Muscle of leg (tissue), 11 donors: ENCODE data around the gene ABHD10. TPM values are rescaled to one million over a fixed set of nuclear protein-coding genes. Genes with fewer than 3 reads are reported as not detected.

Source experiments
- DNase-seq: peaks from one replicate; pipeline ENCODE4 v3.0.0; 2013
- H3K27ac ChIP-seq: one replicate; pipeline ENCODE4 v1.5.1; 2013; ENCODE audit warnings: mild to moderate bottlenecking, low read length, control low read depth
- H3K27me3 ChIP-seq: one replicate; pipeline ENCODE4 v1.6.1; 2013; ENCODE audit warnings: low read length; ENCODE audit not compliant: control insufficient read depth, insufficient read depth
- H3K36me3 ChIP-seq: one replicate; pipeline ENCODE4 v1.6.1; 2013; ENCODE audit warnings: low read length; ENCODE audit not compliant: control insufficient read depth, insufficient read depth
- H3K4me1 ChIP-seq: one replicate; pipeline ENCODE4 v1.6.1; 2013; ENCODE audit warnings: low read length; ENCODE audit not compliant: control insufficient read depth, insufficient read depth
- H3K4me3 ChIP-seq: one replicate; pipeline ENCODE4 v1.5.1; 2013; ENCODE audit warnings: low read length, control low read depth
- H3K9me3 ChIP-seq: replicated peaks from 2 replicates; pipeline ENCODE4 v1.6.1; 2013; ENCODE audit warnings: low read depth, low read length; ENCODE audit not compliant: control insufficient read depth
- WGBS: methylation state at CpG from one replicate; pipeline ENCODE4 v1.1.5; 2013; ENCODE audit warnings: missing lambda C conversion rate; ENCODE audit not compliant: insufficient coverage; 5-methylcytosine and 5-hydroxymethylcytosine counted together
- polyA plus RNA-seq, 8 donors: library from polyadenylated mRNA; unstranded; fragments of 120-200 nt; gene quantifications; one replicate each; pipeline versions ENCODE4 v1.2.1 to v1.2.3, GENCODE V29; 2013; ENCODE audit warnings: inconsistent platforms in 1 of 8, low replicate concordance in 1 of 8; ENCODE audit not compliant: insufficient read length in 8 of 8, insufficient read depth in 1 of 8
- total RNA-seq: library from RNA; stranded (reverse); fragments of 120-200 nt; gene quantifications from one replicate; pipeline ENCODE4 v1.2.4, GENCODE V29; 2013

Gene ABHD10
- total and polyA plus RNA-seq, 9 donors: 21.0 to 27.0 (median 23.1) TPM

DNA sequence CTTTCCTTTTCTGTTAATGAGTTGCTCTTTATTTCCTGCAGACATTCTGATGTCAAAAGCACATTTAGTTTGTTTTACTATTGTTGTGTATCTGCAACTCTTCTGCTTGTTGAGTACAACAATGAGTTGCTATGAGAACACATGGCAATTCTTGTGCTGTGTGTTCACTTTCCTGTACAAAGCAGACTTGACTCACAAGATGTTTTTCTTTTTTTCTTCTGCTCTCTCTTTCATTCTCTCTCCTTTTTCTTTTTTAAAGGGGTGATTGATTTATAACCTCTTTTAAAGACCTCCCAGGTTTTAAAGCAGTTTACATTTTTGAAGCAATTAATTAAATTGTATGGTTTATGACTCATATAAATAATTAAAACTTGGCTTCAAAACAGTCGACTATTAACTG lies 31.6 kb upstream of the ABHD10 start:
- DNase-seq: peak; percentile 29
- Histone ChIP-seq H3K27me3 (no peaks in the 10 kb centered on the region), H3K9me3 (no peaks in the 10 kb centered on the region), H3K27ac (no peak overlapping the region), H3K36me3 (peaks cover 7% of the 10 kb centered on the region), H3K4me1 (no peaks in the 10 kb centered on the region), H3K4me3 (no peak overlapping the region)
- WGBS: no CpG with 5 or more reads among the region's 1 CpG

DNA sequence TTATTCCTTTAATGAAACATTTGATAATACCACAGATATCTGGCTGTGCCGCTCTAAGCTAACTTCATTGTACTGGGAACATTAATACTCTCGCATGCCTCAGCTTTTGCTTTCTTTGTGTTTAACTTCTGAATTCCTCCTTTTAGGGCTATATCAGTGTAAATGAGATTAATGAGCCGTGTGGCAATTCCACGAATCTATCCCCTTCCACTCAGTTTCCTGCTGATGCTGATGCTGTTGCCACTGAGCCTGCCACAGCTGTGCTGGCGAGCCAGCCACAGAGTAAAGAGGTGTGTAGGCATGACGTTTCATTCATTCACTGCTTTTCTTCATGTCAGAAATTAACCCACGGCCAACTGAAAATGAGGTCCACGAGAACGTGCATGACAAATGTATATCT lies 30.0 kb upstream of the ABHD10 start:
- Histone ChIP-seq H3K27ac (no peak overlapping the region), H3K4me1 (no peaks in the 10 kb centered on the region), H3K4me3 (no peak overlapping the region), H3K36me3 (peaks cover 16% of the 10 kb centered on the region), H3K27me3 (no peaks in the 10 kb centered on the region), H3K9me3 (no peaks in the 10 kb centered on the region)
- DNase-seq: no peak
- WGBS: 83% methylated on average over 1 of the region's 9 CpGs

DNA sequence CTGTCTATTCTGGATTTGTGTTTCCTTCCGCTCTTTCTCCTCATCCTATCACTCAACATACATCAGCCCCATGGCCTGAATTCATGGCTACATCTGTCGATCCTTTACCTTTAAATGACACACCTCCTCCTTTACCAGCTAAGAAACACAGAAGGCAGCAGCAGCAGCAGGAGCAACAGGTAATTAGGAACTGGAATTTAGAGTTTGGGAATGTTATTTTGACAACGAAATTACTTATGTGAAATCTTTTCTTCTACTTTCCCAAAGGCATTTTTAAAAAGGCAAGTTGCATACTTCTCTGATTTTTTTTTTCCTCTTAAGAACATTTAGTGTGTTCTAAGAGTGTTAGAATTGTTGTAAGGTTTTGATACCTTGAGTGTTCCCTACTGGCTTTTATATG lies 29.1 kb upstream of the ABHD10 start:
- Histone ChIP-seq H3K9me3 (no peaks in the 10 kb centered on the region), H3K27me3 (no peaks in the 10 kb centered on the region), H3K4me3 (no peak overlapping the region), H3K27ac (no peak overlapping the region), H3K36me3 (peaks cover 16% of the 10 kb centered on the region), H3K4me1 (no peaks in the 10 kb centered on the region)
- DNase-seq: no peak
- WGBS: 90% methylated on average over 1 of the region's 3 CpGs

DNA sequence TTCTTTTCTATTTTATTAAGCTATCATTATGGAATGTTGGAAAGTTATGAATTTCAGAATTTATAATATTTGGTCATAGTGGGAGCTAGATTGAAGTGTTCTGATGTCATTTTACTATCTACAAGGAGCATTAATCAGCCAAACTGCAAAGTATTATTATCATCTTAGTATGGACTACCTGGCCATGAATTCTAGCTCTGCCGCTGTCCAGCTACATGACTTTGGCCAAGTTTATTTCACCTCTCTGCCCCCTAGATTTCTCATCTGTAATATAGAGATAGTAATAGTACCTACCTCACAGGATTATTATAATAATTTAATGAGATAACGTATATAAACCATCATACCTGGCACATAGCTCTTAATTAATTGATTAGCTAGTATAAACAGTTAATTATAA lies 27.8 kb upstream of the ABHD10 start:
- DNase-seq: no peak
- peaks cover 22% of the 10 kb centered on the region for H3K36me3 ChIP-seq

DNA sequence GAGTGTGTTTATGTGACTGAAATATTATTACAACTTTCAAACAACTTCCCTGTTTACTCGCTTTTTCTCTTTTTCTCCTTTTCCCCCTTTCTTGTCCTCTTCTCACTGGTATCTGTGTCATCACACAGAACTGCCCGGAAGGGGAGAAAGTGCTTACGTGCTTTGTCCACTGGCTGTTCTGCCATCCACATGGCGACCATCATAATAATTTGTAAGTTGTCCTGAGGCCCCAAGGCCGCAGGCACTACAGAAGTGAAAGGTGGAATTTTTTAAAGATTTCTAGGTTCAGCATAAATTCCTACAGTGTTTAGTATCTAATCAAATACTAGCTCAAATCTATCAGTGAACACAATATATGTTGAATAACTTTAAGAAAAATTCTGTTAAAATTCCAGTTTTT lies 26.7 kb upstream of the ABHD10 start:
- no peak for DNase-seq
- WGBS: 71% methylated on average over 1 of the region's 5 CpGs

More for the DNA sequence above, 27.8 kb upstream of the ABHD10 start:
- Histone ChIP-seq H3K27ac (no peak overlapping the region), H3K9me3 (no peaks in the 10 kb centered on the region), H3K4me3 (no peak overlapping the region), H3K4me1 (no peaks in the 10 kb centered on the region), H3K27me3 (no peaks in the 10 kb centered on the region)
- WGBS: no CpG with 5 or more reads among the region's 2 CpGs

DNA sequence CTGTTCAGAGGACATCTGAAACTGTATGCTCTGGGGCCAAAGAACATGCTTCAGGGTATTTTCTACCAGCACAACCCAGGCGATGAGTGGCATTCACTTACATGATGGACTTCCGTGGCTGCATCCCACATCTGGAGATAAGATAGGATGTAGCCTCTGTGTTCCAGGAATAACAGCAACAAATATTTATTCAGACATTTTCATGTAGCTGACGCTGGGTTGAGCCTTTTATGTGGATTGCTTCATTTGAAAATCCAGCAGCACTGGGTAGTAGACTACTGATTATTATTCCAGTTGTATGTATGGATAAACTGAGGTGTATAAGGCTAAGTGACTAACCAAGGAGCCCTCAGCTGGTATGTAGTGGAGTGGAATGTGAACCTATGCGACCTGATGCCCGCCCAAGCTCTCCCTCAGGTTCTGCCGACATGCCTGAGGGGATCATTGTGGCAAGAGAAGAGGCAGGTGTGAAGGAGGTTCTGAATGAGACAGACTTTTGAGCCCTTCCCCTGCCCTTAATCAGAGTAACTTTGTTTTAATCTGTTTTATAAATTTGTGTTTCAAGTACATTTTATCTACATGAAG lies 25.9 kb upstream of the ABHD10 start:
- 100% methylated on average over 1 of the region's 6 CpGs for WGBS
- H3K4me1 ChIP-seq: peaks cover 2% of the 10 kb centered on the region
- H3K9me3 ChIP-seq: no peaks in the 10 kb centered on the region
- H3K36me3 ChIP-seq: peaks cover 19% of the 10 kb centered on the region
- DNase-seq: no peak
- H3K4me3 ChIP-seq: no peak overlapping the region
- no peak overlapping the region for H3K27ac ChIP-seq
- no peaks in the 10 kb centered on the region for H3K27me3 ChIP-seq

More for the DNA sequence above, 26.7 kb upstream of the ABHD10 start:
- no peaks in the 10 kb centered on the region for H3K9me3 ChIP-seq
- no peak overlapping the region for H3K27ac ChIP-seq
- no peaks in the 10 kb centered on the region for H3K27me3 ChIP-seq
- no peak overlapping the region for H3K4me3 ChIP-seq
- H3K36me3 ChIP-seq: peaks cover 19% of the 10 kb centered on the region
- peaks cover 2% of the 10 kb centered on the region for H3K4me1 ChIP-seq

DNA sequence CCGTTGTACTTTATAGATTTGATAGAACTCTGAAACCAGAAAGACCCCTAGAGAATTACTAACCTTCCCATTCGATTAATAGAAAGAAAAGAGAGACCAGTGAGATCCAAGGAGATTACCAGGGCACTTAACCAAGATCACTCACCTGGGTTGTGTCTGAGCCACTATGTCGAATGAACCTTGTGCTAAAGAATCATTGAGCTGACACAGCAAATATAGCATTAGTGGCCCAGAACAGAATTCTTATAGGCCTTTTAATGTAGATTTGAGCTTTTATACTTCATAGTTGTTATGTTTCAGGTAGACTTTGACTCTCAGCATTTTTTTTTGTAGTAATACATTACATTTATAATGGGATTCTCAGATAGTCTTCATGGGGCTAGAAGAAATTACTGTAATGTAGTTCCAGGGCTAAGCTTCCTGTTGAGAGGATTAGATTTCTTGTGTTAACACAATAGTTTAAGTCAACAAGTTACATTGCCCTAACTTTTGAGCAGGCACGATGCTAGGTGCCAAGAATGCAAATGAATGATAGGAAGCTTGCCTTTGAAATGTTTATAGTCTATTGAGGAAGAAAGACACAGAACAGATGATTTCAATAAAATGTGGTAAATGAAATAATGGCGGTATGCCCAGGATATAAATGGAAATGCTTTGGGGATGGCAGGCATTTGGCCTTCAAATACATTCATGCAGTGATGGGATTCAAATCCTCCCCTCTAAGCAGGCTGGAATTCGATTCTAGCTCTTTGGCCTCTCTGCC lies 24.4 kb upstream of the ABHD10 start:
- Histone ChIP-seq H3K4me1 (peaks cover 2% of the 10 kb centered on the region), H3K4me3 (no peak overlapping the region), H3K27ac (no peak overlapping the region), H3K9me3 (no peaks in the 10 kb centered on the region), H3K27me3 (no peaks in the 10 kb centered on the region), H3K36me3 (peaks cover 21% of the 10 kb centered on the region)
- DNase-seq: no peak
- WGBS: 29% methylated on average over 1 of the region's 6 CpGs

DNA sequence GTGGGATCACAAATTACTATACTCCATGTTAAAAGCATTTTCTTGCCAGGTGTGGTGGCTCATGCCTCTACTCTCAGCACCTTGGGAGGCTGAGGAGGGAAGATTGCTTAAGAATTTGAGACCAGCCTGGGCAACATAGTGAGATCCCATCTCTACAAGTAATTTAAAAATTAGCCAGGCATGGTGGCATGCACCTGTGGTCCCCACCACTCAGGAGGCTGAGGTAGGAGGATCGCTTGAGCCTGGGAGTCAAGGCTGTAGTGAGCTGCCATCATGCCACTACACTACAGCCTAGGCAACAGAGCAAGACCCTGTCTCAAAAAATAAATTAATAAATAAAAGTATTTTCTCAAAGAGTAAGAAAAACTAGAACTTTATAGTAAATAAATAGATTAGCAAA lies 22.9 kb upstream of the ABHD10 start:
- Histone ChIP-seq H3K4me1 (peaks cover 2% of the 10 kb centered on the region), H3K27me3 (no peaks in the 10 kb centered on the region), H3K9me3 (no peaks in the 10 kb centered on the region), H3K27ac (peak overlapping the region; percentile 13), H3K36me3 (peaks cover 19% of the 10 kb centered on the region), H3K4me3 (no peak overlapping the region)
- WGBS: no CpG with 5 or more reads among the region's 1 CpG
- DNase-seq: no peak

DNA sequence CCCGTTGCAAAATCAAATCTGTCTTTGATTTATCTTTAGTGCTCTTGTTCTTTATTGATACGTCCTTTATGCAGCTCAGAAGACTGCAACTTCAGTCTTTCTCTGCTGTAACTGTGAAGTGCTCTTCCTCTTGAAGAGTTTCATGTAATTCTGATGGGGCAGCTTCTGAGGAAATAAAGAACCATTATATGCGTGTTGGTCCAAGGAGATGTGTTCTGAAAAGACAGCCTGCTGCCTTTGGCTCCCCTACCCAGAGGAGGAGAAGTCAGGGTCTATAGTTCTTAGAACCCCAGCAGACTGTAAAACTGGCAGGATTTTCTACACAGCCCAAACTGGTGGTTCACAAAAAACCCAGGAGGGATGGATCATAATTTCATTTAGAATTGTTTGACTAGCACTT lies 22.4 kb upstream of the ABHD10 start:
- peak overlapping the region; percentile 37 for H3K27ac ChIP-seq
- no peaks in the 10 kb centered on the region for H3K27me3 ChIP-seq
- peaks cover 2% of the 10 kb centered on the region for H3K4me1 ChIP-seq
- no peak overlapping the region for H3K4me3 ChIP-seq
- DNase-seq: no peak
- peaks cover 19% of the 10 kb centered on the region for H3K36me3 ChIP-seq
- no CpG with 5 or more reads among the region's 3 CpGs for whole genome bisulfite sequencing
- H3K9me3 ChIP-seq: no peaks in the 10 kb centered on the region

DNA sequence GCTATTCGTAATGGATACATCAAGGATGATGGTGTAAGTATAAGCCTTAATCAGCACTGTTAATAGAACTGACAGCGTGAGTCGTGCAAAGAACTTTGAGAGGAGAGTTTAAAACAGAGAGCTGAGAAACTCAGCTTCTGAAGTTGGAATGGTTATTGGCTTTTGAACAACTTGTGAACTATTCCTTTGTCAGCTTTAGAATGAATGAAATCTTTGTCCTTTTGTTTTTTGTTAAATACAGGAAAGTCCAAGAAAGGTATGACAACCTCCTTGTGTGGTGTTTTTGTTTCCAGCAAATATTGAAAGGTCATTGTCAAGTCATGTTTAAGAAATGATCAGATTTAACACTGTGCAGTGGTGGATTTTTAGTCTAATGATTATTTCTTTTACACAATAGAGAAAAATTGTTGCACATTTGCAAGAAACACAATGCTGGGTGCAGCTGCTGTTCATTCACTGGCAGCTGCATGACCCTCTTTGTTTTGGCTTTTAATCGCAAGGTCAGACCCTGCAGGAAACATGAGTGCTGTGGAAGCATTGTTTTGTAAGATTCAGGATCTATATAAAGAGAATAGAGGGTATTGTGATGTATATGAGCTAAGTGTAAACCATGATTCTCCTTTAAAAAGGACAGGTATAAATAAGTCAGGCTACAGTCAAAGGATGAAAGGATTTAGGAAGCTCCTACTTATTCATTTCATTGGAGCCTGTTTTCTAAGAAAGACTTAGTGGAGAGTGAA lies 21.7 kb upstream of the ABHD10 start:
- Histone ChIP-seq H3K4me1 (peaks cover 2% of the 10 kb centered on the region), H3K27ac (no peak overlapping the region), H3K4me3 (no peak overlapping the region), H3K27me3 (no peaks in the 10 kb centered on the region), H3K36me3 (peaks cover 21% of the 10 kb centered on the region), H3K9me3 (no peaks in the 10 kb centered on the region)
- WGBS: 65% methylated on average over 2 of the region's 4 CpGs
- peak; percentile 64 for DNase-seq
